ENCODE measurements around the gene NID1. TPM values are rescaled to one million over a fixed set of nuclear protein-coding genes. Genes with fewer than 3 reads are reported as not detected.
A peak's percentile ranks its signal among the peaks of the same experiment; 100 is the strongest.

Gene NID1
- polyA plus RNA-seq, 3 donors from 2014 or later: not detected

GRCh38 chr1:236066828-236067386 lies 2.0 kb upstream of the NID1 start:
- Mint-ChIP-seq H3K4me3 (peak overlapping the region in 3 of 5 donors; percentile 1 to 24 (median 15)), H3K27me3 (ENCODE audit: low read depth in 3 of 3) (peaks cover 9 to 23% (median 17%) of the 10 kb centered on the region in 3 donors), H3K9me3 (no peaks in the 10 kb centered on the region), H3K27ac (no peak overlapping the region), H3K4me1 (peaks cover 12 to 19% of the 10 kb centered on the region in 2 donors), H3K36me3 (no peaks in the 10 kb centered on the region)
- DNase-seq: peak in 2 of 3 donors; percentile 8 to 20

GRCh38 chr1:236066054-236066453 lies 1.2 kb upstream of the NID1 start:
- DNase-seq: no peak
- H3K9me3 Mint-ChIP-seq: no peaks in the 10 kb centered on the region
- no peaks in the 10 kb centered on the region for H3K36me3 Mint-ChIP-seq
- peaks cover 9 to 23% (median 17%) of the 10 kb centered on the region in 3 donors for H3K27me3 Mint-ChIP-seq (ENCODE audit: low read depth in 3 of 3)
- H3K27ac Mint-ChIP-seq: no peak overlapping the region
- H3K4me3 Mint-ChIP-seq: peak overlapping the region in 4 of 5 donors; percentile 40 to 76 (median 50)
- H3K4me1 Mint-ChIP-seq: peaks cover 12 to 19% of the 10 kb centered on the region in 2 donors

GRCh38 chr1:236065509-236066005 lies 667 bp upstream of the NID1 start:
- Mint-ChIP-seq H3K27me3 (ENCODE audit: low read depth in 3 of 3) (peaks cover 9 to 23% (median 16%) of the 10 kb centered on the region in 3 donors), H3K4me1 (peaks cover 12 to 19% of the 10 kb centered on the region in 2 donors), H3K4me3 (peak overlapping the region; percentile 40 to 76 (median 57)), H3K9me3 (no peaks in the 10 kb centered on the region), H3K27ac (no peak overlapping the region), H3K36me3 (no peaks in the 10 kb centered on the region)
- DNase-seq: no peak

GRCh38 chr1:236063919-236064673 lies 794 bp downstream of the NID1 start:
- DNase-seq: no peak
- H3K27me3 Mint-ChIP-seq (ENCODE audit: low read depth in 3 of 3): peaks cover 9 to 23% (median 12%) of the 10 kb centered on the region in 3 donors
- peak overlapping the region; percentile 40 to 62 (median 54) for H3K4me3 Mint-ChIP-seq
- H3K36me3 Mint-ChIP-seq: no peaks in the 10 kb centered on the region
- H3K4me1 Mint-ChIP-seq: peaks cover 12 to 19% of the 10 kb centered on the region in 2 donors
- no peaks in the 10 kb centered on the region for H3K9me3 Mint-ChIP-seq
- H3K27ac Mint-ChIP-seq: no peak overlapping the region

- no peaks in the 10 kb centered on the region for H3K36me3 Mint-ChIP-seq
- H3K4me3 Mint-ChIP-seq: peak overlapping the region; percentile 13 to 54 (median 46)
- H3K4me1 Mint-ChIP-seq: peaks cover 12 to 19% of the 10 kb centered on the region in 2 donors
- no peak overlapping the region for H3K27ac Mint-ChIP-seq
- DNase-seq: no peak
- H3K27me3 Mint-ChIP-seq (ENCODE audit: low read depth in 3 of 3): peaks cover 9 to 23% (median 15%) of the 10 kb centered on the region in 3 donors
- no peaks in the 10 kb centered on the region for H3K9me3 Mint-ChIP-seq
Observed at GRCh38 chr1:236063551-236063918, 1.4 kb downstream of the NID1 start.

- H3K4me1 Mint-ChIP-seq: peaks cover 0 to under 1% of the 10 kb centered on the region in 2 donors
- H3K27me3 Mint-ChIP-seq (ENCODE audit: low read depth in 3 of 3): peaks cover 3 to 9% (median 8%) of the 10 kb centered on the region in 3 donors
- H3K36me3 Mint-ChIP-seq: no peaks in the 10 kb centered on the region
- no peaks in the 10 kb centered on the region for H3K9me3 Mint-ChIP-seq
- no peak overlapping the region for H3K4me3 Mint-ChIP-seq
- H3K27ac Mint-ChIP-seq: no peak overlapping the region
- no peak for DNase-seq
Observed at GRCh38 chr1:236060286-236060685, 4.6 kb downstream of the NID1 start.

- no peak for DNase-seq
- Mint-ChIP-seq H3K9me3 (no peaks in the 10 kb centered on the region), H3K27me3 (ENCODE audit: low read depth in 3 of 3) (peaks cover 3 to 9% (median 7%) of the 10 kb centered on the region in 3 donors), H3K27ac (no peak overlapping the region), H3K4me1 (no peaks in the 10 kb centered on the region), H3K4me3 (no peak overlapping the region), H3K36me3 (no peaks in the 10 kb centered on the region)
Observed at GRCh38 chr1:236059011-236059410, 5.9 kb downstream of the NID1 start.

GRCh38 chr1:236058141-236058934 lies 6.6 kb downstream of the NID1 start:
- Mint-ChIP-seq H3K4me3 (no peak overlapping the region), H3K4me1 (no peaks in the 10 kb centered on the region), H3K27ac (no peak overlapping the region), H3K9me3 (no peaks in the 10 kb centered on the region), H3K36me3 (no peaks in the 10 kb centered on the region), H3K27me3 (ENCODE audit: low read depth in 3 of 3) (peaks cover 0 to 7% (median under 1%) of the 10 kb centered on the region in 3 donors)
- DNase-seq: no peak

GRCh38 chr1:236057546-236057945 lies 7.3 kb downstream of the NID1 start:
- Mint-ChIP-seq H3K4me3 (no peak overlapping the region), H3K36me3 (no peaks in the 10 kb centered on the region), H3K27me3 (ENCODE audit: low read depth in 3 of 3) (peaks cover 0 to 8% (median 0%) of the 10 kb centered on the region in 3 donors), H3K4me1 (no peaks in the 10 kb centered on the region), H3K27ac (no peak overlapping the region), H3K9me3 (peaks cover 0 to 1% (median 0%) of the 10 kb centered on the region in 6 donors)
- DNase-seq: no peak

- Mint-ChIP-seq H3K4me3 (no peak overlapping the region), H3K27me3 (ENCODE audit: low read depth in 3 of 3) (peaks cover 0 to 6% (median 0%) of the 10 kb centered on the region in 3 donors), H3K4me1 (no peaks in the 10 kb centered on the region), H3K36me3 (no peaks in the 10 kb centered on the region), H3K9me3 (peaks cover 0 to 1% (median 0%) of the 10 kb centered on the region in 6 donors), H3K27ac (no peak overlapping the region)
- no peak for DNase-seq
Observed at GRCh38 chr1:236052232-236052993, 12.5 kb downstream of the NID1 start.

GRCh38 chr1:236051242-236051791 lies 13.6 kb downstream of the NID1 start:
- Mint-ChIP-seq H3K9me3 (peaks cover 0 to 1% (median 0%) of the 10 kb centered on the region in 6 donors), H3K27ac (no peak overlapping the region), H3K4me1 (no peaks in the 10 kb centered on the region), H3K36me3 (no peaks in the 10 kb centered on the region), H3K27me3 (ENCODE audit: low read depth in 3 of 3) (peaks cover 0 to 6% (median 0%) of the 10 kb centered on the region in 3 donors), H3K4me3 (no peak overlapping the region)
- DNase-seq: no peak

GRCh38 chr1:236045771-236046170 lies 19.1 kb downstream of the NID1 start:
- no peak for DNase-seq
- H3K9me3 Mint-ChIP-seq: no peaks in the 10 kb centered on the region
- H3K4me1 Mint-ChIP-seq: no peaks in the 10 kb centered on the region
- H3K27me3 Mint-ChIP-seq (ENCODE audit: low read depth in 3 of 3): peaks cover 0 to 11% (median 2%) of the 10 kb centered on the region in 3 donors
- H3K4me3 Mint-ChIP-seq: no peak overlapping the region
- no peaks in the 10 kb centered on the region for H3K36me3 Mint-ChIP-seq
- no peak overlapping the region for H3K27ac Mint-ChIP-seq

- Mint-ChIP-seq H3K4me1 (no peaks in the 10 kb centered on the region), H3K9me3 (no peaks in the 10 kb centered on the region), H3K27ac (no peak overlapping the region), H3K27me3 (ENCODE audit: low read depth in 3 of 3) (peaks cover under 1 to 18% (median under 1%) of the 10 kb centered on the region in 3 donors), H3K4me3 (no peak overlapping the region), H3K36me3 (no peaks in the 10 kb centered on the region)
- DNase-seq: no peak
Observed at GRCh38 chr1:236044341-236044740, 20.5 kb downstream of the NID1 start.

Data from immature natural killer cell (primary cell).